CD4-positive, CD25-positive, alpha-beta regulatory T cell (primary cell): ENCODE results near the gene DMTF1. TPM values are rescaled to one million over a fixed set of nuclear protein-coding genes. Genes with fewer than 3 reads are reported as not detected.

Experiments used
- ATAC-seq, 2 donors: fragments of 150-1000 bp; cut with Tn5 transposase; one replicate each; pipeline ENCODE4 v1.10.0; 2021; ENCODE audit warnings: low read depth in 2 of 2, moderate number of reproducible peaks in 2 of 2, moderate library complexity in 1 of 2
- DNase-seq, 3 donors: peaks; one replicate each; pipeline versions ENCODE4 v3.0.0 to v3.0.0-alpha.2; 2012 to 2022; ENCODE audit warnings: mixed read lengths in 1 of 3
- H3K27ac ChIP-seq: one replicate; pipeline ENCODE4 v1.7.0; 2013; ENCODE audit warnings: mild to moderate bottlenecking, low read length; ENCODE audit not compliant: insufficient read depth, poor library complexity, severe bottlenecking
- H3K27me3 ChIP-seq: one replicate; pipeline ENCODE4 v1.7.0; 2013; ENCODE audit warnings: low read length; ENCODE audit not compliant: control insufficient read depth, insufficient read depth
- H3K36me3 ChIP-seq: one replicate; pipeline ENCODE4 v1.7.0; 2013; ENCODE audit warnings: mild to moderate bottlenecking, low read length, moderate library complexity; ENCODE audit not compliant: control insufficient read depth, insufficient read depth
- H3K4me1 ChIP-seq: 2 replicates; pipeline ENCODE4 v1.7.0; 2013; ENCODE audit warnings: mild to moderate bottlenecking, low read length; ENCODE audit not compliant: insufficient read depth, control insufficient read depth, poor library complexity, severe bottlenecking
- H3K4me3 ChIP-seq: one replicate; pipeline ENCODE4 v1.7.0; 2013; ENCODE audit warnings: low read depth, mild to moderate bottlenecking, low read length, moderate library complexity
- H3K9me3 ChIP-seq, 2 experiments: 1 replicate in 1 of 2; 2 replicates in 1 of 2; pipeline ENCODE4 v1.7.0; 2013; ENCODE audit warnings: low read length in 2 of 2, mild to moderate bottlenecking in 1 of 2, moderate library complexity in 1 of 2; ENCODE audit not compliant: control insufficient read depth in 2 of 2
- H3K27ac Mint-ChIP-seq, 3 donors: one replicate each; pipeline ENCODE4 v1.8.0; 2020 to 2022; ENCODE audit warnings: mild to moderate bottlenecking in 3 of 3, mixed read lengths in 3 of 3, moderate library complexity in 2 of 3
- H3K27me3 Mint-ChIP-seq: one replicate; pipeline ENCODE4 v1.8.0; 2022; ENCODE audit warnings: mild to moderate bottlenecking, mixed read lengths
- H3K36me3 Mint-ChIP-seq: one replicate; pipeline ENCODE4 v1.8.0; 2020; ENCODE audit warnings: mixed read lengths
- H3K4me1 Mint-ChIP-seq, 4 donors: one replicate each; pipeline ENCODE4 v1.8.0; 2020 to 2022; ENCODE audit warnings: mixed read lengths in 4 of 4, mild to moderate bottlenecking in 1 of 4
- H3K4me3 Mint-ChIP-seq, 4 donors: one replicate each; pipeline ENCODE4 v1.8.0; 2020 to 2022; ENCODE audit warnings: mild to moderate bottlenecking in 4 of 4, mixed read lengths in 4 of 4, moderate library complexity in 3 of 4
- H3K9me3 Mint-ChIP-seq, 7 donors: one replicate each; pipeline ENCODE4 v1.8.0; 2020 to 2022; ENCODE audit warnings: mixed read lengths in 7 of 7, mild to moderate bottlenecking in 3 of 7, moderate library complexity in 2 of 7
- polyA plus RNA-seq, 4 donors: library from polyadenylated mRNA; unstranded; fragments of 300-500 nt; fragmentation: Illumina TruSeq; gene quantifications; one replicate each; pipeline ENCODE4 v1.2.3, GENCODE V29; 2021
- total RNA-seq: library from RNA; stranded (reverse); gene quantifications from one replicate; pipeline ENCODE4 v1.2.3, GENCODE V29; 2022

The DMTF1 gene
- total and polyA plus RNA-seq, 5 donors from 2014 or later: 27.9 to 167 (median 32.5) TPM

DNA sequence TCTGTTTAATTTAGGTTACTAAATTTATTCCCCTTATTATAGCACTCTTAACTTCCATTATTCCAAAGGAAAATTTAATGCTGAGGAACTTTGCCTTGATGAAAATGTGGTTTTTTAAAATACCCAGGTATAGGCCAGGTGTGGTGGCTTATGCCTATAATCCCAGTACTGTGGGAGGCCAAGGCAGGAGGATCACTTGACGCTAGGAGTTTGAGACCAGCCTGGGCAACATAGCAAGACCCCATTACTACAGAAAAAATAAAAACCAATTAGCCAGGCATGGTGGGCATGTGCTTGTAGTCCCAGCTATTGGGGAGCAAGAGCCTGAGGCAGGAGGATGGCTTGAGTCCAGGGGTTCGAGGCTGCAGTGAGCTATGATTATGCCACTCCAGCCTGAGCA is 34.9 kb downstream of the DMTF1 start:
- Histone ChIP-seq H3K36me3 (peaks cover 89% of the 10 kb centered on the region), H3K9me3 (no peaks in the 10 kb centered on the region), H3K4me3 (no peak overlapping the region), H3K27me3 (no peaks in the 10 kb centered on the region), H3K4me1 (no peaks in the 10 kb centered on the region), H3K27ac (no peak overlapping the region)
- no peak overlapping the region for H3K4me3 Mint-ChIP-seq
- ATAC-seq (no peak), DNase-seq (no peak)
- peaks cover 19 to 36% (median 31%) of the 10 kb centered on the region in 4 donors for H3K4me1 Mint-ChIP-seq
- peaks cover 0 to 3% (median 0%) of the 10 kb centered on the region in 7 donors for H3K9me3 Mint-ChIP-seq
- no peaks in the 10 kb centered on the region for H3K27me3 Mint-ChIP-seq
- H3K36me3 Mint-ChIP-seq: peaks cover 72% of the 10 kb centered on the region
- H3K27ac Mint-ChIP-seq: no peak overlapping the region

GRCh38 chr7:87188930-87189329 is 36.7 kb downstream of the DMTF1 start:
- H3K9me3 Mint-ChIP-seq: peaks cover 0 to 3% (median 0%) of the 10 kb centered on the region in 7 donors
- no peak overlapping the region for H3K4me3 ChIP-seq
- no peak for DNase-seq
- peak overlapping the region in 1 of 3 donors; percentile 28 for H3K27ac Mint-ChIP-seq
- no peak overlapping the region for H3K27ac ChIP-seq
- no peaks in the 10 kb centered on the region for H3K27me3 ChIP-seq
- H3K4me3 Mint-ChIP-seq: no peak overlapping the region
- no peaks in the 10 kb centered on the region for H3K4me1 ChIP-seq
- H3K9me3 ChIP-seq: no peaks in the 10 kb centered on the region
- peaks cover 66% of the 10 kb centered on the region for H3K36me3 Mint-ChIP-seq
- no peaks in the 10 kb centered on the region for H3K27me3 Mint-ChIP-seq
- ATAC-seq: no peak
- H3K4me1 Mint-ChIP-seq: peaks cover 18 to 45% (median 34%) of the 10 kb centered on the region in 4 donors
- H3K36me3 ChIP-seq: peaks cover 88% of the 10 kb centered on the region

DNA sequence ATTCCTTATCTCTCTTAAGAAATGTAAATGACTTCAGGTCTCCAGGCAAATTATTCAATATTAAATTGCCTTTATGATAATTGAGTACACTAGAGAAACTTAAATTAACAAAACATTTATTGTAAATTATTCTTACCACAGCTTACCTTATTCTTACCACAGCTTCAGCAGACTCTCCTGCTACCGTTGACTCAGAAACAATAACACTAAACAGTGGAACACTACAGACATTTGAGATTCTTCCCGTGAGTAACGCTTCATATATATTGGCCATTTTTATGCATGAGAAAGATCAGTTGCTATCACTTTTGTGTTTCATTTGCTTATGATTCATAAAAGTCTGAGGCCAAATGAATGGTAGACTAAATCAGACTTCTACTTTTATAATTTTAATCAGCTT is 38.5 kb downstream of the DMTF1 start:
- no peaks in the 10 kb centered on the region for H3K27me3 ChIP-seq
- Mint-ChIP-seq H3K9me3 (peaks cover 0 to 3% (median 0%) of the 10 kb centered on the region in 7 donors), H3K27me3 (no peaks in the 10 kb centered on the region), H3K4me3 (no peak overlapping the region), H3K36me3 (peaks cover 52% of the 10 kb centered on the region), H3K27ac (peak overlapping the region in 1 of 3 donors; percentile 65), H3K4me1 (peaks cover 15 to 47% (median 32%) of the 10 kb centered on the region in 4 donors)
- H3K4me3 ChIP-seq: no peak overlapping the region
- ATAC-seq (no peak), DNase-seq (no peak)
- H3K27ac ChIP-seq: no peak overlapping the region
- H3K36me3 ChIP-seq: peaks cover 89% of the 10 kb centered on the region
- H3K4me1 ChIP-seq: no peaks in the 10 kb centered on the region
- no peaks in the 10 kb centered on the region for H3K9me3 ChIP-seq

GRCh38 chr7:87192784-87193487 is 40.7 kb downstream of the DMTF1 start:
- Mint-ChIP-seq H3K4me1 (peaks cover 13 to 43% (median 32%) of the 10 kb centered on the region in 4 donors), H3K36me3 (peaks cover 49% of the 10 kb centered on the region)

GRCh38 chr7:87193912-87194311 is 41.7 kb downstream of the DMTF1 start:
- Mint-ChIP-seq H3K27me3 (no peaks in the 10 kb centered on the region), H3K4me1 (peaks cover 17 to 44% (median 33%) of the 10 kb centered on the region in 4 donors), H3K27ac (peak overlapping the region in 2 of 3 donors; percentile 7 to 57), H3K36me3 (peaks cover 49% of the 10 kb centered on the region), H3K9me3 (no peaks in the 10 kb centered on the region), H3K4me3 (no peak overlapping the region)
- no peaks in the 10 kb centered on the region for H3K4me1 ChIP-seq
- H3K9me3 ChIP-seq: no peaks in the 10 kb centered on the region
- DNase-seq: no peak
- no peak overlapping the region for H3K27ac ChIP-seq
- H3K27me3 ChIP-seq: no peaks in the 10 kb centered on the region
- peaks cover 84% of the 10 kb centered on the region for H3K36me3 ChIP-seq
- no peak overlapping the region for H3K4me3 ChIP-seq
- ATAC-seq: no peak

More at GRCh38 chr7:87192784-87193487, 40.7 kb downstream of the DMTF1 start:
- Histone ChIP-seq H3K27me3 (no peaks in the 10 kb centered on the region), H3K27ac (peak overlapping the region; percentile 9), H3K4me1 (no peaks in the 10 kb centered on the region), H3K4me3 (no peak overlapping the region), H3K36me3 (peaks cover 89% of the 10 kb centered on the region), H3K9me3 (no peaks in the 10 kb centered on the region)
- H3K27me3 Mint-ChIP-seq: no peaks in the 10 kb centered on the region
- H3K27ac Mint-ChIP-seq: peak overlapping the region; percentile 32 to 65 (median 42)
- DNase-seq (no peak), ATAC-seq (no peak)
- H3K9me3 Mint-ChIP-seq: peaks cover 0 to 3% (median 0%) of the 10 kb centered on the region in 7 donors
- peak overlapping the region in 1 of 4 donors; percentile 22 for H3K4me3 Mint-ChIP-seq

DNA sequence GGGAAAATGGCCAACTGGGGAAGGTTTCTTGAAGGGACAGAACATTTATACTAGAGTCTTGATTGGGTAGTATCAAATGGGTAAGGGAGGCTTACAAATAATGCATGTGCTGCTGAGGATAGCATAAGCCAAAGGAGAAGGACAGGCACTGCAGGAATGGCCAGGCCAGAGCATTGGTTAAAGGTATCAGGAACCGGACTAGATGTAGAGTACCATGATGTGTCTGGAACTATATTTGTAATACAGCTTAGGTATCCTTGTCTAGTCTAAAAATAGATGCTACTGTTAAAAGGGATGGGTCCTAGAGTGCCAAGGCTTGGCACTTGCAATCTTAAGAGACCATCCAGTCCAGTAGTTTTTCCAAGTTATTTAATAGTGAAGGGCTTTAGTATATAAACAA is 47.0 kb downstream of the DMTF1 start:
- H3K27me3 Mint-ChIP-seq: no peaks in the 10 kb centered on the region
- Histone ChIP-seq H3K4me1 (peaks cover 6% of the 10 kb centered on the region), H3K27ac (no peak overlapping the region), H3K36me3 (peaks cover 73% of the 10 kb centered on the region), H3K27me3 (no peaks in the 10 kb centered on the region), H3K4me3 (peak overlapping the region; percentile 14), H3K9me3 (peaks cover 0 to 8% of the 10 kb centered on the region in 2 experiments)
- peak overlapping the region in 2 of 3 donors; percentile 43 to 61 for H3K27ac Mint-ChIP-seq
- DNase-seq: no peak
- peak overlapping the region in 1 of 4 donors; percentile 2 for H3K4me3 Mint-ChIP-seq
- peaks cover 25 to 68% (median 58%) of the 10 kb centered on the region in 4 donors for H3K4me1 Mint-ChIP-seq
- peaks cover 0 to 7% (median 3%) of the 10 kb centered on the region in 7 donors for H3K9me3 Mint-ChIP-seq
- no peak for ATAC-seq
- H3K36me3 Mint-ChIP-seq: peaks cover 54% of the 10 kb centered on the region

DNA sequence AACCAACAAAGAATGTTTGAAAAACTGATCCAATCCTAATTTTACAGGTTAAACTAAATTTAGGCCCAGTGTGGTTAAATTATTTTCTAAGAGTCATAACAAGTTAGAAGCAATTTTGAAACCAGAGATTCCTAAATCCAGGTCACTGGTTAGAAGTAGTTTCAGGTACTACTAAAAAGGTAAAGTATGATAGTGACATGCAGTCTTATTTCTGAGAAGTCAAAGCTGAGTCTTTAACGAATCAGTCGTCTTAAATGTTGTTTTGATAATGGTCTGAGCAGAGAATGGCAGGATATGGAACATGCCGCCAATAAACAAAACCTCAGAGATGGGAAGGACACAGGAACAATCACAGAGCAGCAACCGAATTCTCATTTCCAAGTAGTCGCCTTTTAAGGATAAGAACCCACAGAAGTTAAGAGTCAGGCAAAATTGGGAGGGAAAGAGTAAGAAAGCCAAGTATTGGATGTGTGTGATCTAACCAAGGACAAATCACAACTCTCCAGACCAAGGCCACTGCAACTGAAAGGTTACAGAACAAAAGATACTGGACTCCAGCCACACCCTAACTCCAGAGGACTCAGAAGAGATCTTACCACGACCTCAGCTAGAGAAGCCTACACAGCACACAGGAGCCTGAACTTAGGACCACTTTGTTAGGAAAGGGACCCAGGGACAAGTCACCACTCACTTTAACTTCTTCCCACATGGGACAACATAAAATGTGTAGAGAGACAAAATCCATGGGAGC is 47.6 kb downstream of the DMTF1 start:
- Mint-ChIP-seq H3K27me3 (no peaks in the 10 kb centered on the region), H3K27ac (peak overlapping the region; percentile 61 to 75 (median 61)), H3K9me3 (peaks cover 0 to 11% (median 3%) of the 10 kb centered on the region in 7 donors), H3K4me3 (peak overlapping the region in 2 of 4 donors; percentile 4 to 39), H3K36me3 (peaks cover 55% of the 10 kb centered on the region), H3K4me1 (peaks cover 25 to 68% (median 59%) of the 10 kb centered on the region in 4 donors)
- DNase-seq (no peak), ATAC-seq (no peak)
- Histone ChIP-seq H3K4me1 (peaks cover 6% of the 10 kb centered on the region), H3K27me3 (no peaks in the 10 kb centered on the region), H3K9me3 (peaks cover 0 to 14% of the 10 kb centered on the region in 2 experiments), H3K4me3 (peak overlapping the region; percentile 14), H3K27ac (no peak overlapping the region), H3K36me3 (peaks cover 70% of the 10 kb centered on the region)
